ENCODE data around the gene CAMP. TPM values are rescaled to one million over a fixed set of nuclear protein-coding genes. Genes with fewer than 3 reads are reported as not detected.

Gene CAMP
- total and polyA plus RNA-seq, 4 donors = 1.3 to 5.5 (median 1.7) TPM

DNA sequence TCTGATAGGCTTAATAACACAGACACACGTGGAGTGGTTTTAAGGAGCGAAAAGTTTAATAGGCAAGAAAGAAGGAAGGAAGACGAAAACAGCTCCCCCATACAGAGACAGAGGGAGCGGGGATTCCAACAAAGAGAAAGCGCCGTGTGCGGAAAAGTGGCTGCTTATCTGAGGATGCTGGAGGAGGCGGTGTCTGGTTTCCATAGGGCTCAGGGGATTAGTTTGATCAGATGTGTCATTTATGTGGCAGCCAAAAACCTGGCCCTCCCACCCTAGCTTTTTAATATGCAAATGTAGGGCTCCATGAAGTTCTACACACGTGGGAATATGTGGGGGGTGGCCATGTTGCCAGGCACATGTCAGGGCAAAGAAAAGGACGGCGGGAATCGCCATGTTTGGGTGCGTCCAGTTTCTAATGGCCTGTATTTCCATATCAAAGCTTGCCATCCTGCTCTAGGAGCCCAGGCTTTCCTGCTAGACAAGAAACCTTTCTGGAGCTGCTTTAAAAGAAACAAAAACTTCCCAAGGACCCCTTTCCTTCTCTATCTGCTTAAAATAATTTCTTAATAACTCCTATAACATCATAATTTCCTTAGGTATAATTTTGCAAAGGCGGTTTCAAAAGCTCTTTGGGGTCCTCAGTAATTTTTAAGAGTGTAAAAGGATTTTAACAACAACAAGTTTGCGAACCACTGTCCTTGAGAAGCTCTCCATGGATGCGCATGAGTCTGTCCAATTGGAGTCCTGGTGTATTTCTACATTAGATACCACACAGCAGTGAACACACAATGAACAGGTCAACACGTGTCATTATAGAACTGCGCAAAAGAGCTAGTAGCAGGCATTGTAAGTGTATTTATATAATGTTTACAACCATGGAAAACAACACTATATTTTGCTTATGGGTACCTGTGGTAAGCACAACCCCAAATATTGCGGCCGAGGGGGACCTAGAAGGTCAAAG, 17.0 kb downstream of the CAMP start:
- peak overlapping the region in 1 of 2 donors; percentile 76 for H3K9ac ChIP-seq (ENCODE audit: insufficient read depth in 1 of 2, low read length in 2 of 2)
- ATAC-seq (ENCODE audit: insufficient read depth, low FRiP score) = no peak

DNA sequence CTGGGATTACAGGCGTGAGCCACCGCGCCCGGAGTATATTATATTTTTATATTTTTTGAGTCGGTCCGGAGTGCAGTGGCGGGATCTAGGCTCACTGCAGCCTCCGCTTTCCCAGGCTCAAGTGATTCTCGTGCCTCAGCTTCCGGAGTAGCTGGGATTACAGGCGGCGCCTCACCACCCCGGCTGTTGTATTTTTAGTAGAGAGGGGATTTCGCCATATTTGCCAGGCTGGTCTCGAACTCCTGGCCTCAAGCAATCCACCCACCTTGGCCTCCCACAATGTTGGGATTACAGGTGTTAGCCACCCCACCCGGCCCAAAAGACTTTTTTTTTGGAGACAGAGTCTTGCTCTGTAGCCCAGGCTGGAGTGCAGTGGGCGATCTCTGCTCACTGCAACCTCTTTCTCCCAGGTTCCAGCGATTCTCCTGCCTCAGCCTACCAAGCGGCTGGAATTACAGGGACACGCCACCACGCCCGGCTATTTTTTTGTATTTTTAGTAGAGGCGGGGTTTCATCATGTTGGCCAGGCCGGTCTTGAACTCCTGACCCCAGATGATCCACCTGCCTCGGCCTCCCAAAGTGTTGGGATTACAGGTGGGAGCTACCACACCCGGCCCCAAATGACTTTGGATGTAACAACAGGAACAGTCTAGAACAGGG, 18.6 kb downstream of the CAMP start:
- H3K36me3 ChIP-seq (ENCODE audit: control insufficient read depth in 4 of 4, insufficient read depth in 4 of 4, low read length in 4 of 4) = no peaks in the 10 kb centered on the region
- H3K9ac ChIP-seq (ENCODE audit: insufficient read depth in 1 of 2, low read length in 2 of 2) = peak overlapping the region in 1 of 2 donors; percentile 76
- DNase-seq (peak in 2 of 3 donors; percentile 15 to 23), ATAC-seq (ENCODE audit: insufficient read depth, low FRiP score) (no peak)
- no peaks in the 10 kb centered on the region for H3K9me3 ChIP-seq (ENCODE audit: control insufficient read depth in 4 of 4, insufficient read depth in 3 of 4, low read length in 3 of 4)
- H3K27ac ChIP-seq (ENCODE audit: low read depth in 1 of 2, low read length in 1 of 2) = peak overlapping the region; percentile 73 to 93
- H3K4me1 ChIP-seq (ENCODE audit: control insufficient read depth in 5 of 5, insufficient read depth in 5 of 5, low read length in 5 of 5) = peaks cover 0 to 10% (median 4%) of the 10 kb centered on the region in 5 donors
- TF ChIP-seq, protein P1, sequence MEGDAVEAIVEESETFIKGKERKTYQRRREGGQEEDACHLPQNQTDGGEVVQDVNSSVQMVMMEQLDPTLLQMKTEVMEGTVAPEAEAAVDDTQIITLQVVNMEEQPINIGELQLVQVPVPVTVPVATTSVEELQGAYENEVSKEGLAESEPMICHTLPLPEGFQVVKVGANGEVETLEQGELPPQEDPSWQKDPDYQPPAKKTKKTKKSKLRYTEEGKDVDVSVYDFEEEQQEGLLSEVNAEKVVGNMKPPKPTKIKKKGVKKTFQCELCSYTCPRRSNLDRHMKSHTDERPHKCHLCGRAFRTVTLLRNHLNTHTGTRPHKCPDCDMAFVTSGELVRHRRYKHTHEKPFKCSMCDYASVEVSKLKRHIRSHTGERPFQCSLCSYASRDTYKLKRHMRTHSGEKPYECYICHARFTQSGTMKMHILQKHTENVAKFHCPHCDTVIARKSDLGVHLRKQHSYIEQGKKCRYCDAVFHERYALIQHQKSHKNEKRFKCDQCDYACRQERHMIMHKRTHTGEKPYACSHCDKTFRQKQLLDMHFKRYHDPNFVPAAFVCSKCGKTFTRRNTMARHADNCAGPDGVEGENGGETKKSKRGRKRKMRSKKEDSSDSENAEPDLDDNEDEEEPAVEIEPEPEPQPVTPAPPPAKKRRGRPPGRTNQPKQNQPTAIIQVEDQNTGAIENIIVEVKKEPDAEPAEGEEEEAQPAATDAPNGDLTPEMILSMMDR (IDR thresholded peaks at IDR 0.05; ENCODE audit: control extremely low read depth, extremely low read depth) = no peak
- 45 to 47% methylated on average over 26 of the region's 26 CpGs for WGBS, 2 donors
- H3K4me3 ChIP-seq = peak overlapping the region; percentile 31
- H3K27me3 ChIP-seq (ENCODE audit: control insufficient read depth in 3 of 3, insufficient read depth in 3 of 3, low read length in 2 of 3) = no peaks in the 10 kb centered on the region

More for the DNA sequence above, 17.0 kb downstream of the CAMP start:
- peak overlapping the region; percentile 75 for H3K4me3 ChIP-seq
- 77 to 79% methylated on average over 20 of the region's 20 CpGs for WGBS, 2 donors
- no peaks in the 10 kb centered on the region for H3K36me3 ChIP-seq (ENCODE audit: control insufficient read depth in 4 of 4, insufficient read depth in 4 of 4, low read length in 4 of 4)
- peak overlapping the region; percentile 73 to 93 for H3K27ac ChIP-seq (ENCODE audit: low read depth in 1 of 2, low read length in 1 of 2)
- no peak for DNase-seq
- TF ChIP-seq, protein P1 (IDR thresholded peaks at IDR 0.05; ENCODE audit: control extremely low read depth, extremely low read depth) = no peak
- H3K4me1 ChIP-seq (ENCODE audit: control insufficient read depth in 5 of 5, insufficient read depth in 5 of 5, low read length in 5 of 5) = peaks cover 0 to 11% (median 4%) of the 10 kb centered on the region in 5 donors
- H3K9me3 ChIP-seq (ENCODE audit: control insufficient read depth in 4 of 4, insufficient read depth in 3 of 4, low read length in 3 of 4) = no peaks in the 10 kb centered on the region
- H3K27me3 ChIP-seq (ENCODE audit: control insufficient read depth in 3 of 3, insufficient read depth in 3 of 3, low read length in 2 of 3) = no peaks in the 10 kb centered on the region

DNA sequence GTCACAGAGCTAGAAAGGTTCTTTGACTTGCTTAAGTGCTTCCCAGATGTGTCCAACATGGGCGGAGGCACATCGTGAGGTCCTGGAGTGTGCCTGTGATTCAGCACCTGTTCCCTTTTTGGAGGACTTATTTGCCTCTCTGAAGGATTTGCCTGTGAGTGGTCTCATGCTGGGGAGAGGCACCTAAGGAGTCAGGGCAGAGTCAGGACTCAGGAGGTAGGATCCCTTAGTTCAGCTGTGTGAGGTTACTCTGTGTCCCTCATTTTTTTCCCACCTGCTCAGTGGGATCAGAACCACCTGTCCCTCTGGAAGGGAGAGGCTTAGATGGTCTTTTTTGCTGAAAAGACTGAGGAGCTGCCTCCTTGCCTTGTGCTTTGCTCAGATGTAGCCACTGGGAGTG, 20.6 kb downstream of the CAMP start:
- Histone ChIP-seq H3K36me3 (ENCODE audit: control insufficient read depth in 4 of 4, insufficient read depth in 4 of 4, low read length in 4 of 4) (peaks cover 0 to 2% (median 0%) of the 10 kb centered on the region in 4 donors), H3K9ac (ENCODE audit: insufficient read depth in 1 of 2, low read length in 2 of 2) (no peak overlapping the region), H3K27ac (ENCODE audit: low read depth in 1 of 2, low read length in 1 of 2) (no peak overlapping the region), H3K4me1 (ENCODE audit: control insufficient read depth in 5 of 5, insufficient read depth in 5 of 5, low read length in 5 of 5) (peaks cover 0 to 7% (median 4%) of the 10 kb centered on the region in 5 donors), H3K27me3 (ENCODE audit: control insufficient read depth in 3 of 3, insufficient read depth in 3 of 3, low read length in 2 of 3) (no peaks in the 10 kb centered on the region), H3K4me3 (no peak overlapping the region), H3K9me3 (ENCODE audit: control insufficient read depth in 4 of 4, insufficient read depth in 3 of 4, low read length in 3 of 4) (no peaks in the 10 kb centered on the region)
- TF ChIP-seq, protein P1 (IDR thresholded peaks at IDR 0.05; ENCODE audit: control extremely low read depth, extremely low read depth) = no peak
- ATAC-seq (ENCODE audit: insufficient read depth, low FRiP score) (no peak), DNase-seq (no peak)
- 78 to 83% methylated on average over 2 of the region's 2 CpGs for WGBS, 2 donors

Data from lung (tissue), 12 donors.